ENCODE data around the gene SLC52A3. TPM values are rescaled to one million over a fixed set of nuclear protein-coding genes. Genes with fewer than 3 reads are reported as not detected.

The SLC52A3 gene
- under 1 TPM; 0.33 to 0.66 (median 0.45) TPM for total RNA-seq

DNA sequence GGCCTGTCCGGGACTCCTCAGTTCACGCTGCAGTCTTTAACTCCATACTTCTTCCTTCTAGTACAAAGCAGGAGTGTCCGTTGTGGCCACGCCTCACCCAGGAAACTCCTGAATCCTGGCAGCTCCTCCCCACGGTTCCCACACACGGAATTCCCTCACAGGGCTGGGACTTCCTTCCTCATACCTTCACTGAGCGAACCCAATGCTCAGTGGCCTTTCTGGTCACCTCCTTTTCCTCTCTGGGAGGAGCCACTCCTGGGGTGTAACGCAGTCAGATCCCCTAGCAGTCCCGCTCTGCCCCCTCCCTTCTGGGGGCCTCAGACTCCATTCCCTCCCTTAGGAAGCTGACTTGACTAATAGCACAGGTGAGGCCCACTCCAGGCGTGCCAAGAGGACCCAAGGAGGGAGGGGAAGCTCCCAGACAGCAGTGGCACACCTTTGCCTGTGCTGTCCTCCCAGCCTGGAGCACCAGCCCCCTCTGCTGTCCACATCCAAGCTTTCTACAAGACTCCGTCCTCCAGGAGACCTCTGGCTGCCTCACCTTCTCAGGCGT lies at the start of gene SLC52A3:
Gene SLC52A3 (minus strand): TSS at position 75 of the 553 bp plus-strand sequence. CDS start 2,726 bp downstream, outside the sequence.
- TF ChIP-seq, protein P1, sequence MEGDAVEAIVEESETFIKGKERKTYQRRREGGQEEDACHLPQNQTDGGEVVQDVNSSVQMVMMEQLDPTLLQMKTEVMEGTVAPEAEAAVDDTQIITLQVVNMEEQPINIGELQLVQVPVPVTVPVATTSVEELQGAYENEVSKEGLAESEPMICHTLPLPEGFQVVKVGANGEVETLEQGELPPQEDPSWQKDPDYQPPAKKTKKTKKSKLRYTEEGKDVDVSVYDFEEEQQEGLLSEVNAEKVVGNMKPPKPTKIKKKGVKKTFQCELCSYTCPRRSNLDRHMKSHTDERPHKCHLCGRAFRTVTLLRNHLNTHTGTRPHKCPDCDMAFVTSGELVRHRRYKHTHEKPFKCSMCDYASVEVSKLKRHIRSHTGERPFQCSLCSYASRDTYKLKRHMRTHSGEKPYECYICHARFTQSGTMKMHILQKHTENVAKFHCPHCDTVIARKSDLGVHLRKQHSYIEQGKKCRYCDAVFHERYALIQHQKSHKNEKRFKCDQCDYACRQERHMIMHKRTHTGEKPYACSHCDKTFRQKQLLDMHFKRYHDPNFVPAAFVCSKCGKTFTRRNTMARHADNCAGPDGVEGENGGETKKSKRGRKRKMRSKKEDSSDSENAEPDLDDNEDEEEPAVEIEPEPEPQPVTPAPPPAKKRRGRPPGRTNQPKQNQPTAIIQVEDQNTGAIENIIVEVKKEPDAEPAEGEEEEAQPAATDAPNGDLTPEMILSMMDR (IDR thresholded peaks at IDR 0.05; ENCODE audit: low read depth) = no peak

DNA sequence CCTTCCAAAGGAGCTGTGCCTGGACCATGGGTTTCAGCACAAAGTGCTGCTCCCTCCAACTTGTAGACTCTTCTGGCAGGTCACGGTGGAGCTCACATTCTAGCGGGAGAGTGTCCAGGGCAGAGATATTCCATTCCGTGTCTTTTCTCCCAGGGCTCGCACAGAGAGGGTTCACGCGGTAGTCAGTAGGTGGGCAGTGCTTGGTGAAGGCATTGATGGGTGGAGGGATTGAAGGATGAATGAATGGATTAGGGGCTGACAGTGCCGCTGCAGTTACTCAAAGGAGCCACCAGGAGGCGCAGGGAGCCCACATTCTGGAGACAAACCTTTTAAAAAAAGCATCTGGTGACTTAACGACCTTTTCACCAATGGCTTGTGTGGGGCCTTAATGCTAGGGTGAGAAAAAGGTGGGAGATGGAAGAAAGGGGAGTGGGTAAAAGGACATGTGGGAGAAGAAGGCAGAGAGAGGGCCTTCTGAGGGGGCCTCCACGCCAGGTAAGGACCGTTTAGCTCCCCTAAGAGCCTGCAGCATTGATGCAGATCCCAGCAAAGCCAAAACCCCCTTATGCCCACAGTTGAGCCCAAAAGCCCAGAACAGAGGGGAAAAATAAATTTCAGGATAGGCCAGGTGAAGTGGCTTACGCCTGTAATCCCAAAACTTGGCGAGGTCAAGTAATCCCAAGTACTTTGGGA lies 47.8 kb upstream of the SLC52A3 start:
- TF ChIP-seq, protein P1 (IDR thresholded peaks at IDR 0.05; ENCODE audit: low read depth) = no peak

DNA sequence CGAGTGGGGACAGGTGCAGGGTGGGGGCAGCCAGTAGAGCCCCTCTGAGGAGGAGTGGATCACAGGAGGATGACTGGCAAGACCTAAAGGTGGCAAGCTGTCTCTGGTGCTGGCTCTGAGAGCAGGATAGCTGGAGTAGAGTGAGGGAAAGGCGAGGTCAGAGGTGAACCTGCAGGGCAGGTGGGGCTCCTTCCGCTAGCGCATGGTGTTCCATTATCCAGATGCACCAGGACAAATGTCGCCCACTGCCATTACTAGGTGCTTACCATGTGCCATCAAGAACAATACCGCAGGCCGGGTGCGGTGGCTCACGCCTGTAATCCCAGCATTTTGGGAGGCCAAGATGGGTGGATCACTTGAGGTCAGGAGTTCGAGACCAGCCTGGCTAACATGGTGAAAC lies 46.9 kb upstream of the SLC52A3 start:
- TF ChIP-seq, protein P1 (IDR thresholded peaks at IDR 0.05; ENCODE audit: low read depth) = no peak

DNA sequence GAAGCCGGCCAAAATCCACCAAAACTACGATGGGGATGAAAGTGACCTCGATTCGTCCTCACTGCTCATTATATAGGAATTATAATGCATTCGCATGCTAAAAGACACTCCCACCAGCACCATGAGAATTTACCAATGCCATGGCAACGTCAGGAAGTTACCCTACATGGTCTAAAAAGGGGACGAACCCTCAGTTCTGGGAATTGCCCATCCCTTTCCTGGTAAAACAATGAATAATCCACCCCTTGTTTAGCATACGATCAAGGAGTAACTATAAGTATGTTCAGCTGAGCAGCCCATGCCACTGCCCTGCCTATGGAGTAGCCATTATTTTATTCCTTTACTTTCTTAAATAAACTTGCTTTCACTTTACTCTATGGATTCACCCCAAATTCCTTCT lies 45.1 kb upstream of the SLC52A3 start:
- TF ChIP-seq, protein P1 (IDR thresholded peaks at IDR 0.05; ENCODE audit: low read depth) = no peak

DNA sequence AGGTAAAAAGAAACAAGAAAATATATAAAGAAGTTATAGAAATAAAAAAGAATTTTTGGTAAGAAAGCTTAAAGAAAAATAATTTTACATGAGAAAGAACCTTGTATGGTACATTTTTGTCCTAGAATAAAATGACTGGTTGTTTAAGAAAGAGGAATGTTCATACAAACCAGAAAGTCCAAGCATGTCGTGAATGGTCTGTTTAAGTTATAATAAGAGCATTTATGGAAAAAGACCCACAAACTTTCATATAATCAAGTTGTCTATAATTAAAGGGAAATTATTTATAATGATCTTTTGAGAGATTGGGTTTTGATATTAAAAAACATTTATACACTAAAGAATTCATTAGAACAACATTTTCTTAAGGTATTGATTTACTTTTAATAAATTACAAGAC lies 37.4 kb upstream of the SLC52A3 start:
- TF ChIP-seq, protein P1 (IDR thresholded peaks at IDR 0.05; ENCODE audit: low read depth) = no peak

DNA sequence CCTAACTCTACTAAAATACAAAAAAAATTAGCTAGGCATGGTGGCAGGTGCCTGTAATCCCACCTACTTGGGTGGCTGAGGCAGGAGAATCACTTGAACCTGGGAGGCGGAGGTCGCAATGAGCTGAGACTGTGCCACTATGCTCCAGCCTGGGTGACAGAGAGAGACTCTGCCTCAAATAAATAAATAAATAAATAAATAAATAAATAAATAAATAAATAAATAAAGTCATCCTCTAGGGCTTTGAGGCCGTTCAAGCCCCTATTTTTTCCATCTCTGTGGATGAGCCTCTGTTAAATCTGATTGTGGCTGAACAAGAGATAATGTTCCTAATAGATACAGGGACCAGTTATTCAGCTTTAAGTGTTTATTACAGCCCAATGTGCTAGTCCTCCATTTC lies 33.4 kb upstream of the SLC52A3 start:
- TF ChIP-seq, protein P1 (IDR thresholded peaks at IDR 0.05; ENCODE audit: low read depth) = no peak

DNA sequence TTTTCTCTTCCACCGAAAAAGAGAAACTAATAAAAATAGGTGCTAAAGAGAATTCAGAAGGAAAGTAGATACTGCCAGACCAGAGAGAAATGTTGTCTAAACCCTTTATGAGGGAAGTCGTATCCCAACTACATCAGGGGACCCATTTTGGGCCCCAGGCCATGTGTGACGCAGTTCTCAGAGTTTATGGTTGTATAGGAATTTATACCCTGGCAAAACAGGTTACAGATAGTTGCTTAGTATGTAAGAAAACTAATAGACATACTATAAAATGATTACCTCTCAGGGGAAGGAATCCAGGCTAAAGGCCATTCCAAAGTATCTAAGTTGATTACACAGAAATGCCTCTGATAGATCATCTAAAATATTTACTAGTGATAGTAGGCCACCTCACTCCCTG lies 28.6 kb upstream of the SLC52A3 start:
- TF ChIP-seq, protein P1 (IDR thresholded peaks at IDR 0.05; ENCODE audit: low read depth) = no peak
